ENCODE results near the gene LDLRAD4.
A peak's percentile ranks its signal among the peaks of the same experiment; 100 is the strongest.

LDLRAD4 gene

DNA sequence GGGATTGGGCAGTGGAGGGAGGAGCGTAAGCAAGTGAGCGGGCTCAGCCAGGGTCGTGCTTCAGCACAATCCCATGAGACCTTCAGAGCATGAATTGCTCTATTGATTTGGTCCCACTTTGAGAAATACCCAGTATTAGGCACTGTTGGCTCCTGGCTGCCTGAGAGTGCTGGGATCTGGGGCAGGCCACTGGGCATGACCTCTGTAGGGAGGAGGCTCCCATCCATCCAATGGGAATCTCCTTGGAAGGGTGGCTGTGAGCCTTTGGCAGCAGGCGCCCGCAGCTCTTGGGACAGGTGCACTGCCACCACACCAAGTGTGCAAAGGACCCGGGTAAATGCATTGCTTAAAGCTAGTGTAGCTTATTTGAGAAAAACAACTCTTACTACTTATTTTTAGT lies 137.5 kb downstream of the LDLRAD4 start:
- DNase-seq = no peak

DNA sequence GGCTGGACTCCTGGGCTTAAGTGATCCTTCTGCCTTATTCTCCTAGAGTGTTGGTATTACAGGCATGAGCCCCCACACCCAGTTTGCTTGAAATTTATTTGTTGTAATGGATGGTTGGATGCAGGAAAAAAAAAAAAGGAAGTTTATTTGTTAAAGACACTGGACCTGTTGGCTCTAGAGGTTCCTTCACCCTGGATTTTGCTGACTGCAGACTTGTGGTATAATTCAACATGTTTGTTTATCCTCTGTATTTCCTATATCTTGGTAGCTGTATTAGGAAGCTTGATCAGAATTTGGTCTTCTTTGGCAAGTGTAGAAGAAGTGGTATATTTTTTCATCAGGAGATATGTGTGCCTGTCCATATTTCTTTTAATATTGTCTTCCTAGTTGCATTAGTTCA lies 138.7 kb downstream of the LDLRAD4 start:
- DNase-seq = no peak

DNA sequence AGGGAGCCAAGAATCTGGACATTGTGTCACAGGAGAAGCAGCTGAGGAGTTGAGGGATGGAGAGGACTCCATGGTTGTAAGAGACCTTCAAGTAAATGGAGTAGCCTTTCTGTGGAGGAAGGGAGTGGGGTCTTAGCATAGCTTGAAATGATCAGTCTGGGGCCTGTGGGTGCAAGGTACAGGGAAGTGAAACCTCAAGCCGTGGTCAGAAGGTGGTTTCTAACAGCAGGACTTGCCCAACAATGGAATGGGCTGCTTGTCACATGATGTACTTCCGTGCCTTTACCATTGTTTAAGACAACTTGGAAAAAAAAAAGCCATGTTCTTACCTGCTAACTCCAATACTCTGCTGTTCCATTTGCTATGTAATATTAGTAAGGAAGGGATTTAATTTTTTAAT lies 140.7 kb downstream of the LDLRAD4 start:
- DNase-seq = peak; percentile 83

DNA sequence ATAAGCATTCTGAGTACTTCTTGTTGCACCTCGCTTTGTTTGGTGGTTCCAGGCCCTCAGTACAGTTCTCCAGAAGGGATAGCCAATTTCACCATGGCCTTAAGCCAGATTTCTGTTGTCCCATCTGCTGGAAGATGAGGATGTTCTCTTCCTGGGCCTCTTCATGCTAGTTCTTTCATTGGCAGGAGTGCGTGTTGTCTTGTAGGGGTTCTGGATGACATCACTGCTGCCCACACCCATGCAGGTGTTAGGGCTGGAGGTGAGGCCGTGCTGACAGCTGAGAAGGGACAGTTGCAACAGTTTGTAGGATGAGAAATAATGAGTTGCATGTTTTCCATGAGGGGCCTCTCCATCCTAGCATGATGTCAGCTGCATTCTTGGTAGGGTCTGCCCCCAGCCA lies 142.9 kb downstream of the LDLRAD4 start:
- DNase-seq = no peak

DNA sequence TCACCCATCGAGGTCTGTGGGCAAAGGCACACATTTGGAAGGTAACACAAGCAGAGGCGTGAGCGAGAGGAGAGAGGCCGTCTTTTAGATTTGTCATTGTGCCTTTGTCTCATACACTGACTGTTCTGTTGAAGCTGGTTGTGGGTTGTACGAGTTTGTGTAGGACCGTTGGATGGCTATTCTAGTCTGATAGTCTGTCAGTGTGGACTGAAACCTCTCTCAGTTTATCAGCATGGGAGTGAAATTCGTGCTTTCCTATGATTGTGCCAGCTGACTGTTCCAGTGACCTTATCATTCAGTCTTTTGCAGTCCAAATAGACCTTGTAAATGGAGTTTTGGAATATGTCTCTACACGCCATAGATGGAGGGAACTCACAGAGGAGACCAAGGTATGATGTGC lies 143.5 kb downstream of the LDLRAD4 start:
- DNase-seq = no peak

DNA sequence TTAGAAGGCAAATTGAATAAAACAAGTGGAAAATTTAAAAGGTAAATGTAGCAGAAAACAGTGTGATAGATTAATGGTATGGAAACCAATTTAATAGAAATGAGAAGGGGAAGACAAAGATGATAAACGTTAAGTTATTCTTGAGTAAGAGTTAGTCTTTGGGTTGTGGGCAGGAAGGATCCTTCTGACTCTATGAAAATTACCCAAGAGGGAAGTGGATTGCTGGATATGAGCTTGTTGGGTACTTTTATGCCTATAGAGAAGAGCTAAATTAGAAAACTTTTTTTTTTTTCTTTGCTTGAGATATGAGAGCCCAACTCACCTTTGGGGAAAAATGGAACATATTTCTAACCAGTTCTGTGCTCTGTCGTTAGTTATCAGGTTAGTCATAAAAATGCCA lies 144.0 kb downstream of the LDLRAD4 start:
- DNase-seq = no peak

DNA sequence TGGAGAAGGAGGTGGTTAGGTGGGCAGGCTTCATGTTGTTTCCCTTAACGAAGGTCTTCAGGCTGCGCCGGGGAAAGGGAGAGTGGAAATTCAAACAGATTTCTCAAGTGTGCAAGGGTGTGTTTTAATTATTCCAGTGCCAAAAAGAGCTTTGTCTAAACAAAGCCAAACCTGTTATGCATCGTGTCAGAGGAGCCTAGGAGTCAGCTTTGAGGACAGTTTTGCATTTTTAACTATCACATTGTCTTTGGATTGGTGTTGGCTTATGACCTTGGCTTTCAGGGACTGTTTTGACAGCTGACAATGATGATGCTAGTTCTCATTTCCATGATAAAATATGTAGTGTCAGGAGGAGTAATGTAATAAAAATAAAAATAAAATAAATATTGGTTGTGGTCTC lies 144.8 kb downstream of the LDLRAD4 start:
- DNase-seq = no peak

DNA sequence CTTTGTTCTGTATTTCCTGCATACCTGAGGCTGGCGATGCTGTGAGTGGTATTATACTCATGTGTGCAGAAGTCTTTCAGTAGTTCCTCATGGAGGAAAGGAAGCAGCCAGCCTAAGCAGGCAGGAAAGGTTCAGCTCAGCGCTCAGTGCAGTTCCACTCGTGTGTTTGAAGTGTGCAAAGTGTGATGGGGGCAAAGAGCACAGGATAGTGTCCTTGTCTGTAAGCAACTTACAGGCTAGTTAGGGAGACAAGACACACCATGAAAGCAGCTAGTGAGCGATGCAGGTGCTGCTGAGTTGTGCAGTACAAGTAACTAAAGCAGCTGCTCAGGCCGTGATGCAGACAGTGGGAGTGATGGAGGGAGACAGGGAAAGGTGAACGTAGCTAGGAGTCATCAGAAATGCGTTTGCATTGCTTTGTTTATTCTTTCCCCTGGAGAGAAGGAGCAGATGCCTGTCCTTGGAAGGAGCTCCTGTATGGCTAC lies 146.2 kb downstream of the LDLRAD4 start:
- DNase-seq = no peak

DNA sequence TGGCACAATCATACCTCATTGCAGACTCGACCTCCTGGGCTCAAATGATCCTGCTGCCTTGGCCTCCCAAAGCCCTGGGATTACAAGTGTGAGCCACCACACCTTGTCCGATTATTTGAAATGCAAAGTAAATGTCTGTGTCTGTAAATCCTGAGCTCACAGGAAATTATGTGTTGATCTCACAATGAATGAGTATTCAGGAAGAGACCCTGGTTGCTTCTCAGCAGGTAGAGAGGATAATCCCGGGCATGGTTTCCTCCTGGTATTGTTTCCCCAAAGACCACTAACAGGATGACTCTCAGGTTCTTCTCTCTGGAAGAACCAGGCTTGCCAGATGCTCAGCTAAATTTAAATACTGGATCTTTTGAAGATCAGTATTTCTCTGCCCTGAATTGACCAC lies 147.6 kb downstream of the LDLRAD4 start:
- no peak for DNase-seq

DNA sequence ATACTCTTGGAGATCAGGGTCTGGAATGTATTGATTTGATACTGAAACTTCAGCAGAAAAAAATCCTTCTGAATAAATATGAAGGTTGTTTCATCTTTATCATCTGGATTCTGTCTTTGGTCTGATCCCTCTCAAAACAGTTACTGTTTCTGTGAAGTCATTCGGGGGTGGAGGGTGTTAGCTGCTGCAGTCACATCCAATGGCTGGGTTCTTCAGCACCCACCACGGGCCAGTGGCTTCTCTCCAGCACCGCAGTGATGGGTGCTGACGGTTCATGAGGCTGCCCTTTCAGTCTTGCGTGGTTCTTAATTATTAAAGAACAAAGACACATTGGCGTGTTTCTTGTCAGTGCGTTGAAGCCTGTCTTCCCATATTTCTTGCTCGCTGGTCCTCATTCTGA lies 148.0 kb downstream of the LDLRAD4 start:
- DNase-seq = no peak

DNA sequence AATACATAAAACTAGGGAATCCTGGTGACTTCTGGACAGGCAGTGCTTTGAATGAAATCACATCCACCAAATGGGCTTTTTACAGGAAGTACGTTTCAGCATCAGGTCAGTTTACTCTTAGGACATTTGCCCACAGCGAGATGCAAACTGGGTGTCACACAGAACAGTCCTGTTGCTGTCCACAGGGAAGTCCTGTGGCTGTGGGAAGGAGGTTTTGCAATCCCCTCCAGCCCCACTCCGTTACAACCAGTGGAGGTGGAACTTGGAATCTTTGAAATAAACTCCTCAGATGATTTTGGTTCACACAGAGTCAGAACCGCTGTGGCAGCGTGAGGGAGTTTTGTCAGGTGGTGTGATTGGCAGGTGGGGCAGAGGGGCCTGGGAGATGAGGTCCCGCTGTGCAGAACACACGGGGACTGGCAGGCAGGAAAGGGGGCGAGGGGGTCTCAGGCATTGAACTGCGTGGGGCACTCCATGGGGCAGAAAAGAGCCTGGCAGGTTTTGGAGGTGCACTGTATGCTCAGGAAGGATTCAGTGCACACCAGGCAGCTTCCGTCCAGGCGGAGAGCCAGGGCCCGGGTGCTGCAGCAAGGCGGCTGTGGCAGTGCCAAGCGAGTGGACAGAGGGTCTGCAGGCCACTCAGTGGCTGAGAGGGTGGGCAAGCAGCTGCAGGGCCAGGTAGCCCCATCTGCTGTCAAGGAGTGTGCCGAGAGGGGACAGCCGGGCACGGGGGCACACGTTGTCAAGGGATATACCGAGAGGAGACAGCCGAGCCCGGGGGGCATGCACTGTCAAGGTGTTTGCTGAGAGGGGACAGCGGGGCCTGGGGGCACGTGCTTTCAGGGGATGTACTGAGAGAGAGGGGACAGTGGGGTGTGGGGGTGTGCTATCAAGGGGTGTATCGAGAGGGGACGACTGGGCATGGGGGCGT lies 148.7 kb downstream of the LDLRAD4 start:
- no peak for DNase-seq

DNA sequence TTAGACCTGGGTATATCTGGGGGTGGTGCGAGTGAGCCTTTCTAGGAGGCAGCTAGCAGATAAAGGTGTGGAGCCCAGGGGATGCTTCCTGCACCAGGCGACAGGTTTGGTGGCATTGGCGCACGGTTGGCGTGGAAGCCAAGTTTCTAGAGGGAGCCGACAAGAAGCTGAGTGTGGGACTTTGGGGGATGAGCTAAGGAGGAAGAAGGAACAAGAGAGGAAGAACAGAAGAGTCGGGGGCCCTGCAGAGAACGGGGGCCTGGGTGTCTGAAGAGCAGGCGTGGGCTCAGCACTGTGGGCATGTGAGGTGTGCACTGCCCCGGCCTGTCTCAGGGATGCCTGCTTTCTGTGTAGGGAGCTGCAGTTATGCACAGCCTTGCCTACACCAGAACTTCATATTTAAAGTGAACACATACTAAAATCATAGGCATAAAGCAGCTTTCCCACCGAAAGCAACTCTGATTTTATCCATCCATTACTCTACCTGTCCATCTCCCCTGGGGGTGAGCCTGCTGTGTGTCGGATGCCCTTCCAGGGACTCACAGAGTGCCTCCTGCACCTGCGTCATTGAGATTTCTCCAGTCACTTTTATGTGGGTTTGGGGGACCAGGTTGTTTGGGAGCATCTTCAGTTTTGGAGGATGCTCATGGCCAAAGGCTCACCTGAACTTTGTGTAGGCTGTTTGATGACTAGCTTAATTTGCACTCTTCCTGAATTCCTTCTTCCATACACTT lies 149.7 kb downstream of the LDLRAD4 start:
- DNase-seq = no peak

DNA sequence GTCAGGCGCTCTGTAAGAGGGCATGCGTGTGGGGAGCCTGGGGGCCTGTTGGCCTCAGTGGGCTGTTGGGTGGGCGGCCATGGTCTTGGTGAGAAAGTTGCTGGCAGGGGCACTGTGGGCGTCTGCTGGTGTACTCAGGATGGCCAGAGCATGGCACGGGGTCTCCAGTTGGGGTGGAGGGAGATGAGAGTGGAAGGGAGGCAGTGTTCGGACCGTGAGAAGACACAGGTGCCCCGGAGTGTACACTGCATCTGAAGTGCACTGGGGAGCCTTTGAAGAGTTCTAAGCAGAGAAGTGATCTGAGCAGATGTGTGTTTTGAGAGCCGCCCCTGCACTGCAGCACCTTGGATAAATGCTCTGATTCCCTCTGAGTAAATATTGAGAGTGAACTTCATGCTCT lies 150.8 kb downstream of the LDLRAD4 start:
- DNase-seq = no peak

DNA sequence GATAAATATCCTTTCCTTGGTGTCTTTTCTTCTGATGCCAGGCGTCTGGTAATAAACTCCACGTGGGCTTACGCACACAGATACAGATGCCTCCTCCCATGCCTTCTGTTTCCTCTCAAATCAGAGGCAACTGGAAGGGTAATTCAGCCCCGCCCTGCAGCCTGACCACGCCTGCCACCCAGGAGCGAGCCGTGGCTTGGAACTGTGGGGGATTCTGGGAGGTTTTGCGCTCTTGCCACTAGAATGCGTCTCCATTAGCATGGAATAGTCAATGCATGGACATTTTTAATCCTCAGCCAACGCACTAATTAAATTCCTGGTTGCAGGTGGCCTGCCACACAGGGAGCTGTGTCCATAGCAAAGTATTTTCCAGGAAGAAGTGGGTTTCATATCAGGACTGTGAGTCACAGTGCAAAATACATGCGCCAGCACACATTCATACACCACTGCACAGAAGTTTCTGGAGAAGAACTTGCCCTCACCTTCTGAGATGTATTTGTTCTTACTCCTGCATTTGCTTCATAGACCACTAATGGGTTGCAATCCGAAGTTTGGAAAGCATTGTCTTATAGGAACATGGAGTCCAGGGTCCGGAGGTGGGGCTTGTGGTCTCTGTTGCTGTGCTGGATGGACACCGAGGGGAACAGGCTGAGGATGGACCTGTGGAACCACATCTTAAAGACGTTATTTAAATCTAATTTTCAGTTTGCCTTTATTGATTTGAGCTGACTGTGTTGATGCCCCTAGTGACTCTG lies 151.4 kb downstream of the LDLRAD4 start:
- no peak for DNase-seq

DNA sequence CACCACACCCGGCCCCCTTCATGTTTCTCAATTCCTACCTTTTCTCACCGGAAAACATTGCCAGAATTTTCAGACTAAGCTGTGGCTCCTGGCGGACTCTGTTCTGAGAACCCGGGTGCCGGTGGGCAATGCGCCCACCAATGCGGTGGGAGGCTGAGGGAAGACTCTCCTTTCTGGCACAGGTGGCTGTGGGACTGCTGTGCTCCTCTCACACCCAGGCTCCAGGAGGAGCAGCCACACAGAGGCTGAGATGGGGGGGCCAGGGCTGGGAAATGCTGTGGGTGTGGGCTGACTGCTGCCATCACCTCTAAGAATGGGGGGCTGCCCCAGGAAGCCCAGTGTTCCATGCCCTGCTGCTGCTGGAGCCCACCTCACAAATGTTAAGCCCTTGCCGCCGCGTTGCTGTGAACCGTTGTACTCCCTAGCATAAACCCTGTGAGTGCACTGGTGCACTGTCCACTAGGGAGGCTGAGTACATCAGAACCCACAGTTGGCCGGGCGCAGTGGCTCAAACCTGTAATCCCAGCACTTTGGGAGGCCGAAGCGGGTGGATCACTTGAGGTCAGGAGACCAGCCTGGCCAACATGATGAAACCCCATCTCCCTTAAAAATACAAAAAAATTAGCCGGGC lies 152.6 kb downstream of the LDLRAD4 start:
- DNase-seq = no peak

DNA sequence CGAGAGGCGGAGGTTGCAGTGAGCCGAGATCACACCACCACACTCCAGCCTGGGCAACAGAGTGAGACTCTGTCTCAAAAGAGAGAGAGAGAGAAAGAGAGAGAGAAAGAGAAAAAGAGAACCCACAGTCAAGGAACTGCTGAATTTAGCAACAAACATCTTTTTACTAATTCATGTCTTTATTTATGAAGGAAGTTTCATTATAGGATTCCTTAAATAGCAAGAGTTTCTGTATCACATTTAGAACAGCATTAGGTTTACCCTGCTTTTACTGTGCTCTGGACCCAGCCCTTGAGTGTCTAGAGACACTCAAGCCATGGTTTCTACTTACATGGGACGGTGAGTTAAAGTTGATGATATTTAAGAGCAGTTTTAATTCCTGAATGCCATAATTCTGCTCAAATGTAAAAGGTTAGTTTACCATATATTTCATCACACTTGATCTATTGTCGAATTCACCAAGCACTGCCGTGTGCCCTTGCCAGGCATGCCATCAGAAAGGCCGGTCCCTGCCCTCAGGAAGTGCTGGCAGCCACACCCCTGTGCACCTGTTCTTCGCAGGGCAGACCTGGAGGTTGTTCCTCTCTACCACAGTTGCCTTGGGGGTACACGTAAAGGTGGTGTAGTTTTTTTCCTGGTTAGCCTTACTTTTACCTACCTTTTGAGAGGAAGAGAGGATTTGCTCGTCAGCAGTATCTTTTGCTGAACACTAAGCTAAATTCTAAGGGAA lies 153.3 kb downstream of the LDLRAD4 start:
- DNase-seq = peak; percentile 91

DNA sequence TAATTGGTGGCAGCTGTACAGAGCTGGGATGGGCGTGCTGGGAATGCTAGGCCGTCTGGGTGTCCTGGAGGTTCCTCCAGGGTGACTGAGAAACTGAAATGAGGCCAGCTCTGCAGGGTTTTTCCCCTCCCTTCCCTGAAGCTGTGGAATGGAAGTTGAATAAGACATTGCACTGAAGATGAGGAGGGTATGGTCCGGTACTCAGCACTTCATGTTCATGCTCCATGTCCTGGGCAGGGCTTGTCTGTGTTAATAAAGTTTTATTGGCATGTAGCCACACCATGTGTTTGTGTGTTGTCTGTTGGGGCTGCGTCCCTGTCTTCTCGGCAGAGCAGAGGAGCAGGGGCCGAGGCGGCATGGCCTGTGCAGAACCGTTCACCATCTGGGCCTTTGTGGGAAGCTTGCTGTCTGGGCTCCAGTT lies 154.0 kb downstream of the LDLRAD4 start:
- DNase-seq = peak; percentile 40

DNA sequence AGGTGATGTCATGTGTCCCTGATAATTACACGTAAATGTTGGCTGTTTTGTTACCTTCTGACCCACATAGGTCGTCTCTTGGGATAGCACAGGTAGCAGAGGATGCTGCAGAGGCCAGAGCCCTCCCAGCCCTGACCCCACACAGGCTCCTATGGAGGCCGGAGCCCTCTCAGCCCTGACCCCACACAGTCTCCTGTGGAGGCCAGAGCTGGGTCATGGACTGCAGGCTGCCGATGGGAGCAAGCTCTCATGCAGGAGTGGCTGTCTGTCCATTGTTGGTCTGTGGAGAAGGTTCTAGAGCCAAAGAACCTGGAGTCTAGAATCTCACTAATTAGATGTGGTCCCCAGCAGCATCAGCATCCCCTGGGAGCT lies 155.5 kb downstream of the LDLRAD4 start:
- DNase-seq = no peak

DNA sequence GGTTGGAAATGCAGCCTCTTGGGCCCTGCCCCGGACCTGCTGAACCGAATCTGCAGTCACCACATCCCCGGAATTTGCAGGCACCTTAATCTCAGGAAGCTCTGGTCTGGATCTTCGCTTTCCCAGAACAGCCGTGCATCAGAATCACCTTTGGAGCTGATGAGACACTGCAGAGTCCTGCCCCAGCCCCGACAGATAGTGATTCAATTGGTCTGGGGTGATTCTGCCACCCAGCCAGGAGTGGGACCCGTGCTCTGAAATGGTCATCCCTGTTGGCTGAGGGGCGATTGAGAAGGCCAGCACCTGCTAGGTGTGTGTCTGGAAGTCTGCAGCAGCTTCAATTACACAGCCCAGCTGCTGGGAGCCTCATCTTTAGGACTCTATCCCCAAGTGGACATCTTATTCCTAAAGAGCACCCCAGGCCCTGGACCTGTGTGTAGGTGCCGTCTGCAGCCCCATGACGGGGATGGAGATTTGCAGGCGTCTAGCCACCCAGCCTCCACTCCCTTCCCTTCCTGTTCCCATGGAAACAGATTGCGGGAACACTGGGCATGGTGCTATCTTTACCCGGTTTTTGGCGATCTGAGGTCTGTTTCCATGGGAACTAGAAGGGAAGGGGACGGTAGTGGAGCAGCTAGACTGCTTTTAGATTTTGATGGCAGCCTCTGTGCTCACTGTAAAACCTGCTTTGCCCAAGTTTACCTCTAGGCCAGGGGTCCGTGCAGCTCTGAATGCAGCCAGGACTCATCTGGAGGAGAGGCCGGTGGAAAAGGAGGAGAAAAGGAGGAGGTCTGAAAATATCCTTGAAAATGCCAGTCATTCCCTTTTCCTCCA lies 156.1 kb downstream of the LDLRAD4 start:
- no peak for DNase-seq

DNA sequence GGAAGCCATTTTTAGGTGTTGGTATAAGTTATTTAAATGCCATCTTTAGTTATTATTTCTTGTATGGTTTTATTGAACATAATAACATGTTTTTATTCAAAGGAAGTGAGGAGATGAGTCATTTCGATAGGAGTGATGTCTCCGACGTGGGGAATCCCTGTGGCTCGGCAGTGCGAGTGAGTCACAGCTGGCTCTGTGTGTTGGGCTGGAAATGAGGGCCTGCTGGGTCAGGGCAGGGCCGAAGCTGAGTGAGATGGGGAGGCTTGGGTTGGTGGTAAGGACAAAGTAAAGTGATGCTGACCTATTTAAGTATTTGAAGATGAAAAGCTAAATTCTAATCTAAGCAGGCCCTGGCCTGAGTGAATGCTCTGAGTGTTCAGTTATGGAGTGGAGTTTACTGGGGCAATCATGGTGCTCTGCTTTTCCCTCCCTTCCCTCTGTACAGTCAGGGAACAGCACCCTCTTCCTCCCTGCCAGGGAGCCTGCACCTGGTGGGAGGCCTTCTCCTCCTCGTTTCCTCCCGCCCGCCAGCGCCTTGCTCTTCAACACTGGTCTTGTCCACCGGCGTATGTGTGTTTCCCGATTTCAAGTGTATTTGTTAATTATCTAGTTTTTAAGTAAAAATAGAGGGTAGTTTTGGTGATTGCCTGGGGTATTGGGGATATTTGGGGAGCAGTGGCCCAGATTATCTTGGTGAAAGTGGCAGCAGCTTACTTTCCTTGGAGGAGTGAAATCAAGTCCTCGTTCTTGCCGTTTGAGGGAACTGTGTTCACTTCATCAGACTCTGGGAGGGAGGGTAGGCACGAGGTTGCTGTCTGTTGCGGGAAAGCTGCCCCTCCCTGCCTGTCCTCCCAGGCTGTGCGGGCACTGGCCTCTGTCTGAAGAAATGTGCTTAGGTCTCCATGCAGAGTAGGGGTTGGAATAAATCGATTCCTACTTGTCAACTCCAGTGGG lies 157.0 kb downstream of the LDLRAD4 start:
- DNase-seq = no peak

Data from RPMI8226 (cell line).